ENCODE measurements around the gene CMTM1.
"Not testable (repeated sequence)": the region's sequence is repeated elsewhere in the genome, so short reads cannot be mapped to it uniquely, and the experiment has no call there.

The CMTM1 gene

GRCh38 chr16:66594739-66595138, 28.5 kb downstream of the CMTM1 start:
- no peak for DNase-seq

GRCh38 chr16:66596559-66596958, 30.3 kb downstream of the CMTM1 start:
- DNase-seq, result not testable (repeated sequence)

- DNase-seq, result no peak
These were observed 31.0 kb downstream of the CMTM1 start for GRCh38 chr16:66596986-66597848.

- DNase-seq, result no peak
These were observed 31.9 kb downstream of the CMTM1 start for GRCh38 chr16:66598111-66598510.

- no peak for DNase-seq
These were observed 33.5 kb downstream of the CMTM1 start for GRCh38 chr16:66599726-66600125.

- no peak for DNase-seq
These were observed 34.2 kb downstream of the CMTM1 start for GRCh38 chr16:66600477-66600876.

GRCh38 chr16:66601471-66601870, 35.2 kb downstream of the CMTM1 start:
- no peak for DNase-seq

- DNase-seq, result no peak
These were observed 37.5 kb downstream of the CMTM1 start for GRCh38 chr16:66603537-66604375.

- DNase-seq, result no peak
These were observed 38.3 kb downstream of the CMTM1 start, which contains the start of gene CMTM3 for GRCh38 chr16:66604376-66605176. Gene CMTM3 (plus strand): TSS chr16:66604704. CDS start chr16:66604806, 102 bp downstream.

GRCh38 chr16:66605177-66605978, 39.1 kb downstream of the CMTM1 start:
- no peak for DNase-seq

- no peak for DNase-seq
These were observed 39.9 kb downstream of the CMTM1 start for GRCh38 chr16:66605979-66606751.

- no peak for DNase-seq
These were observed 42.3 kb downstream of the CMTM1 start for GRCh38 chr16:66608241-66609138.

GRCh38 chr16:66609139-66609510, 42.9 kb downstream of the CMTM1 start:
- DNase-seq, result no peak

GRCh38 chr16:66610111-66610820, 44.0 kb downstream of the CMTM1 start:
- no peak for DNase-seq

- not testable (repeated sequence) for DNase-seq
These were observed 45.7 kb downstream of the CMTM1 start for GRCh38 chr16:66611911-66612310.

GRCh38 chr16:66612422-66612821, 46.2 kb downstream of the CMTM1 start:
- DNase-seq, result no peak

GRCh38 chr16:66614161-66614802, 48.0 kb downstream of the CMTM1 start:
- no peak for DNase-seq

- DNase-seq, result no peak
These were observed 49.9 kb downstream of the CMTM1 start for GRCh38 chr16:66616169-66616568.

- DNase-seq, result no peak
These were observed 50.4 kb downstream of the CMTM1 start for GRCh38 chr16:66616592-66616991.
